ENCODE measurements around the gene RBM20.
"Not testable (repeated sequence)": the region's sequence is repeated elsewhere in the genome, so short reads cannot be mapped to it uniquely, and the experiment has no call there.

RBM20 gene

DNA sequence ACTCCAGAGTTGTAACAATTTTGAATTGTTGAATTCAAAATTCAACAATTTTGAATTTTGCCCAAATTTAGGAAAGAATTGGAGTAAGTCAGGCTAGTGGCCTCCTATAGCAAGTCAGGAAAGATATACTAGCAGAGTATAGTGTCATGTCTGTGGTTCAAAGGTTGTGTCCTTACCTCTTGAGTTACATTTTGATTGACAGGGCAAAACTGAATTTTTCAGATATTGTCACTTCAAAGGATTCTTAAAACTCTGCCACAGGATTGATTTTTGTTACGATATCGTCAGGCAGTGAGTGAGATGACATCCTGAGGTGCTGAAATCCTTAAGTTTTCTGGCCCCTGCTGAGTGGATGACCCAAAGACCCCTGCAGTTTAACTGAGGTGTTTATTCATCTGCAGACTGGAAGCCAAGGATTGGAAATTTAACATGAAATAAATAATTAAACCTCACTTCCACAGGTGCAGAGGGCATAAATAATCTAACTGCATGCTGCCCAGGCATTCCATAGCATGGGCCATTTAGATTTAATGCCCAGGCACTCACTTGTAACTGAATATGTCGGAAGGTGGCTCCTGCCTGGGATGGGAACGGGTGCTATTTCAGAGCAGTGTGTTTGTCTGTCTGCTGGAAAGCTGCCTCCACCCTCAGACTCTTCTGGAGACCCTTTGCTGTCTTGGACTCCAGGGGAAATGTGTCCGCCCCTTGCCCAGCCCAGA, 50.8 kb downstream of the RBM20 start:
- Histone ChIP-seq H3K36me3 (ENCODE audit: control insufficient read depth in 2 of 2, insufficient read depth in 2 of 2, low read length in 2 of 2) (peaks cover 0 to 3% of the 10 kb centered on the region in 2 donors), H3K4me1 (ENCODE audit: control insufficient read depth, insufficient read depth, low read length) (peaks cover 12% of the 10 kb centered on the region), H3K27me3 (ENCODE audit: control insufficient read depth in 1 of 2, insufficient read depth in 2 of 2, low read length in 2 of 2) (no peaks in the 10 kb centered on the region), H3K27ac (ENCODE audit: low read length) (no peak overlapping the region), H3K9ac (ENCODE audit: low read length in 2 of 2) (no peak overlapping the region), H3K4me3 (ENCODE audit: low read length in 2 of 2) (no peak overlapping the region), H3K9me3 (ENCODE audit: control insufficient read depth in 2 of 2, low read length in 2 of 2) (no peaks in the 10 kb centered on the region)

- Histone ChIP-seq H3K27me3 (ENCODE audit: control insufficient read depth in 1 of 2, insufficient read depth in 2 of 2, low read length in 2 of 2) (no peaks in the 10 kb centered on the region), H3K4me1 (ENCODE audit: control insufficient read depth, insufficient read depth, low read length) (peaks cover 13% of the 10 kb centered on the region), H3K27ac (ENCODE audit: low read length) (no peak overlapping the region), H3K9me3 (ENCODE audit: control insufficient read depth in 2 of 2, low read length in 2 of 2) (no peaks in the 10 kb centered on the region), H3K36me3 (ENCODE audit: control insufficient read depth in 2 of 2, insufficient read depth in 2 of 2, low read length in 2 of 2) (peaks cover 0 to 3% of the 10 kb centered on the region in 2 donors), H3K4me3 (ENCODE audit: low read length in 2 of 2) (no peak overlapping the region), H3K9ac (ENCODE audit: low read length in 2 of 2) (no peak overlapping the region)
Measured at GRCh38 chr10:110695539-110695886, 51.4 kb downstream of the RBM20 start.

- Histone ChIP-seq H3K36me3 (ENCODE audit: control insufficient read depth in 2 of 2, insufficient read depth in 2 of 2, low read length in 2 of 2) (no peaks in the 10 kb centered on the region), H3K27me3 (ENCODE audit: control insufficient read depth in 1 of 2, insufficient read depth in 2 of 2, low read length in 2 of 2) (no peaks in the 10 kb centered on the region), H3K27ac (ENCODE audit: low read length) (no peak overlapping the region), H3K4me3 (ENCODE audit: low read length in 2 of 2) (no peak overlapping the region), H3K9me3 (ENCODE audit: control insufficient read depth in 2 of 2, low read length in 2 of 2) (no peaks in the 10 kb centered on the region), H3K9ac (ENCODE audit: low read length in 2 of 2) (no peak overlapping the region), H3K4me1 (ENCODE audit: control insufficient read depth, insufficient read depth, low read length) (peaks cover 20% of the 10 kb centered on the region)
Measured at GRCh38 chr10:110696436-110696835, 52.3 kb downstream of the RBM20 start.

DNA sequence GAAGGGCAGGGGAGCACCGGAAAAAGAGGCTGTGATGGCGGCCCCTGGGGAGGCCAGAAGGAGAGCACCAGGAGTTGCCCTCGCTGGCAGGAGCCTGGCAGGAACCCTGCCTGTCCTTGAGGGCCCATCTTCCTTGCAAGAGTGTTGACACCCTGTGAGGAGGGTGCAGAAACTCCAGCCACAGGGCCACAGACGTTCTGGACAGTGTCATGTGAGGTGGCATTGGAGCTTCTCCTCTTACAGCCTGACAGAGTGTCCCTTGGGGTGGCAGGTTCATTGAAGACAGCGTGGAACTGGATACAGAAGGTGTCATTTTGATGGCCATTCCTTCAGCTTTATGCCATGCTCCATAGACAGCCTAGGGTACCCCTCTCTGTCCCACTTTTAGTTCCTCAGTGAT, 54.2 kb downstream of the RBM20 start:
- H3K27ac ChIP-seq (ENCODE audit: low read length) = no peak overlapping the region
- peaks cover 23% of the 10 kb centered on the region for H3K4me1 ChIP-seq (ENCODE audit: control insufficient read depth, insufficient read depth, low read length)
- no peaks in the 10 kb centered on the region for H3K9me3 ChIP-seq (ENCODE audit: control insufficient read depth in 2 of 2, low read length in 2 of 2)
- no peaks in the 10 kb centered on the region for H3K27me3 ChIP-seq (ENCODE audit: control insufficient read depth in 1 of 2, insufficient read depth in 2 of 2, low read length in 2 of 2)
- H3K9ac ChIP-seq (ENCODE audit: low read length in 2 of 2) = no peak overlapping the region
- H3K36me3 ChIP-seq (ENCODE audit: control insufficient read depth in 2 of 2, insufficient read depth in 2 of 2, low read length in 2 of 2) = no peaks in the 10 kb centered on the region
- H3K4me3 ChIP-seq (ENCODE audit: low read length in 2 of 2) = no peak overlapping the region

DNA sequence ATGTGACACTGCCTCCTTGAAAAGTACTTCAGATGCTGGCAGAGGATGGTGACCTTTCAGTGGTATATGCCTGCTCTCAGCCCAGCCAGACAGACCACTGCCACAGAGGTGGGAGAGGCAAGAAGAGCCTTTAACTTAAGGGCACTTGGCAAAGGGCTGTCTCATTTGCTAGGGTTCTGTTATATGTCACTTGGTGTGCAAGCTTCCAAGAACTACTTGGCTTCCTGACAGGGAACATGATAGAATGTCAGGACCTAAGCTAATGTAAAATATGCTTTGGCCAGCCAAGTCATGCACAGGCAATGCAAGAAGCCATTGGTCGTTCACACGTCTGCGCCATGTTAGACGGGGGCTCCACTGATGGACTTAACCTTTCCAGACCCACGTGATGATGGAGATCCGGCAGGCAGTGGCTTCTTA, 54.7 kb downstream of the RBM20 start:
- peak overlapping the region; percentile 24 for H3K27ac ChIP-seq (ENCODE audit: low read length)
- H3K9ac ChIP-seq (ENCODE audit: low read length in 2 of 2) = no peak overlapping the region
- peaks cover 23% of the 10 kb centered on the region for H3K4me1 ChIP-seq (ENCODE audit: control insufficient read depth, insufficient read depth, low read length)
- peak overlapping the region in 1 of 2 donors; percentile 15 for H3K4me3 ChIP-seq (ENCODE audit: low read length in 2 of 2)
- H3K27me3 ChIP-seq (ENCODE audit: control insufficient read depth in 1 of 2, insufficient read depth in 2 of 2, low read length in 2 of 2) = no peaks in the 10 kb centered on the region
- no peaks in the 10 kb centered on the region for H3K9me3 ChIP-seq (ENCODE audit: control insufficient read depth in 2 of 2, low read length in 2 of 2)
- no peaks in the 10 kb centered on the region for H3K36me3 ChIP-seq (ENCODE audit: control insufficient read depth in 2 of 2, insufficient read depth in 2 of 2, low read length in 2 of 2)

- Histone ChIP-seq H3K9ac (ENCODE audit: low read length in 2 of 2) (no peak overlapping the region), H3K4me1 (ENCODE audit: control insufficient read depth, insufficient read depth, low read length) (peaks cover 23% of the 10 kb centered on the region), H3K4me3 (ENCODE audit: low read length in 2 of 2) (no peak overlapping the region), H3K36me3 (ENCODE audit: control insufficient read depth in 2 of 2, insufficient read depth in 2 of 2, low read length in 2 of 2) (no peaks in the 10 kb centered on the region), H3K9me3 (ENCODE audit: control insufficient read depth in 2 of 2, low read length in 2 of 2) (no peaks in the 10 kb centered on the region), H3K27me3 (ENCODE audit: control insufficient read depth in 1 of 2, insufficient read depth in 2 of 2, low read length in 2 of 2) (no peaks in the 10 kb centered on the region), H3K27ac (ENCODE audit: low read length) (no peak overlapping the region)
Measured at GRCh38 chr10:110699859-110700468, 55.8 kb downstream of the RBM20 start.

- no peak overlapping the region for H3K27ac ChIP-seq (ENCODE audit: low read length)
- H3K9me3 ChIP-seq (ENCODE audit: control insufficient read depth in 2 of 2, low read length in 2 of 2) = no peaks in the 10 kb centered on the region
- no peaks in the 10 kb centered on the region for H3K27me3 ChIP-seq (ENCODE audit: control insufficient read depth in 1 of 2, insufficient read depth in 2 of 2, low read length in 2 of 2)
- no peak overlapping the region for H3K4me3 ChIP-seq (ENCODE audit: low read length in 2 of 2)
- H3K36me3 ChIP-seq (ENCODE audit: control insufficient read depth in 2 of 2, insufficient read depth in 2 of 2, low read length in 2 of 2) = no peaks in the 10 kb centered on the region
- peaks cover 23% of the 10 kb centered on the region for H3K4me1 ChIP-seq (ENCODE audit: control insufficient read depth, insufficient read depth, low read length)
- no peak overlapping the region for H3K9ac ChIP-seq (ENCODE audit: low read length in 2 of 2)
Measured at GRCh38 chr10:110700947-110701616, 56.9 kb downstream of the RBM20 start.

DNA sequence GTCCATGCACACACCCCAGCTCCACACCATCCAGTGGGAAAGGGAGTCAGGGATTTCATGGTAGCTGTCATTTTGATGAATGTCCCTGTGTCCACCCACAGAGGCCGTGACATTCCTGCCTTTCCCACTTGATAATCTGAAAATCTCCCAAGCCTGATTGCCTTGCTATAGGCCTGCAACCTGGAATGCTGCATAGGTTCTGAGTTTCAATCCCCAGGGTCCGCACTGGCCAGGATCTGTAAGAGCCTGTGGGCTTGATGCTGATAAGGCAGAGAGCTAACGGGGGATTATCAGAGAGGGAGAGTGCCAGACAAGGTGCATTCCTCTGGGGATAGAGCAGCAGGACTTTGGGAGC, 57.5 kb downstream of the RBM20 start:
- no peaks in the 10 kb centered on the region for H3K27me3 ChIP-seq (ENCODE audit: control insufficient read depth in 1 of 2, insufficient read depth in 2 of 2, low read length in 2 of 2)
- peaks cover 23% of the 10 kb centered on the region for H3K4me1 ChIP-seq (ENCODE audit: control insufficient read depth, insufficient read depth, low read length)
- H3K9me3 ChIP-seq (ENCODE audit: control insufficient read depth in 2 of 2, low read length in 2 of 2) = no peaks in the 10 kb centered on the region
- H3K9ac ChIP-seq (ENCODE audit: low read length in 2 of 2) = no peak overlapping the region
- no peak overlapping the region for H3K27ac ChIP-seq (ENCODE audit: low read length)
- no peak overlapping the region for H3K4me3 ChIP-seq (ENCODE audit: low read length in 2 of 2)
- H3K36me3 ChIP-seq (ENCODE audit: control insufficient read depth in 2 of 2, insufficient read depth in 2 of 2, low read length in 2 of 2) = no peaks in the 10 kb centered on the region

- H3K27me3 ChIP-seq (ENCODE audit: control insufficient read depth in 1 of 2, insufficient read depth in 2 of 2, low read length in 2 of 2) = no peaks in the 10 kb centered on the region
- H3K4me3 ChIP-seq (ENCODE audit: low read length in 2 of 2) = no peak overlapping the region
- H3K4me1 ChIP-seq (ENCODE audit: control insufficient read depth, insufficient read depth, low read length) = peaks cover 14% of the 10 kb centered on the region
- H3K27ac ChIP-seq (ENCODE audit: low read length) = no peak overlapping the region
- no peaks in the 10 kb centered on the region for H3K9me3 ChIP-seq (ENCODE audit: control insufficient read depth in 2 of 2, low read length in 2 of 2)
- no peaks in the 10 kb centered on the region for H3K36me3 ChIP-seq (ENCODE audit: control insufficient read depth in 2 of 2, insufficient read depth in 2 of 2, low read length in 2 of 2)
- no peak overlapping the region for H3K9ac ChIP-seq (ENCODE audit: low read length in 2 of 2)
Measured at GRCh38 chr10:110704070-110704469, 59.9 kb downstream of the RBM20 start.

- Histone ChIP-seq H3K27me3 (ENCODE audit: control insufficient read depth in 1 of 2, insufficient read depth in 2 of 2, low read length in 2 of 2) (no peaks in the 10 kb centered on the region), H3K4me1 (ENCODE audit: control insufficient read depth, insufficient read depth, low read length) (peaks cover 11% of the 10 kb centered on the region), H3K9ac (ENCODE audit: low read length in 2 of 2) (no peak overlapping the region), H3K4me3 (ENCODE audit: low read length in 2 of 2) (no peak overlapping the region), H3K27ac (ENCODE audit: low read length) (no peak overlapping the region), H3K9me3 (ENCODE audit: control insufficient read depth in 2 of 2, low read length in 2 of 2) (no peaks in the 10 kb centered on the region), H3K36me3 (ENCODE audit: control insufficient read depth in 2 of 2, insufficient read depth in 2 of 2, low read length in 2 of 2) (no peaks in the 10 kb centered on the region)
Measured at GRCh38 chr10:110704906-110705476, 60.9 kb downstream of the RBM20 start.

DNA sequence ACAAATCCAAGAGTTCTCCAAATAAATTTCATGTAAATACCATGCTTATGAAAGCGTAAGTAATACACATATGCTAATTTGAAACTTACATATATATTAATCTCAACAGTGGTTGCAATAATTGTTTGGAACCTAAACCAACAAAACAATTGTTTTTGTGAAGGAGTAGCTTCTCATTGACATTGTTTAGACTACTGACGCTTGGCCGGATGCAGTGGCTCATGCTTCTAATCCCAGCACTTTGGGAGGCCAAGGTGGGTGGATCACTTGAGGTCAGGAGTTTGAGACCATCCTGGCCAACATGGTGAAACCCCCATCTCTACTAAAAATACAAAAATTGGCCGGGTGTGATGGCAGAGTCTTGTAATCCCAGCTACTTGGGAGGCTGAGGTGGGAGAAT, 61.5 kb downstream of the RBM20 start:
- H3K4me3 ChIP-seq (ENCODE audit: low read length in 2 of 2); H3K27ac ChIP-seq (ENCODE audit: low read length); H3K27me3 ChIP-seq (ENCODE audit: control insufficient read depth in 1 of 2, insufficient read depth in 2 of 2, low read length in 2 of 2); H3K9ac ChIP-seq (ENCODE audit: low read length in 2 of 2); H3K36me3 ChIP-seq (ENCODE audit: control insufficient read depth in 2 of 2, insufficient read depth in 2 of 2, low read length in 2 of 2); H3K4me1 ChIP-seq (ENCODE audit: control insufficient read depth, insufficient read depth, low read length); H3K9me3 ChIP-seq (ENCODE audit: control insufficient read depth in 2 of 2, low read length in 2 of 2): not testable (repeated sequence)
